GM06990 (cell line): ENCODE results near the gene DST.

Source experiments
- DNase-seq: peaks from one replicate; pipeline ENCODE4 v3.0.0-alpha.2; 2011; ENCODE audit not compliant: insufficient read length; ENCODE audit errors: extremely low read depth
- H3K27me3 ChIP-seq: replicated peaks from 2 replicates; pipeline ENCODE4 v1.6.0; 2011; ENCODE audit warnings: low read length; ENCODE audit not compliant: control insufficient read depth, insufficient read depth
- H3K36me3 ChIP-seq: 2 replicates; pipeline ENCODE4 v1.5.1; 2011; ENCODE audit warnings: low read length; ENCODE audit not compliant: control insufficient read depth, insufficient read depth
- H3K4me3 ChIP-seq: replicated peaks from 2 replicates; pipeline ENCODE4 v1.5.1; 2011; ENCODE audit warnings: low read depth, mild to moderate bottlenecking, control low read depth, low read length
- CTCF ChIP-seq: IDR thresholded peaks from 2 replicates; pipeline ENCODE4 v1.5.1; 2011; ENCODE audit warnings: low read length, control low read depth, mild to moderate bottlenecking, inconsistent platforms; ENCODE audit not compliant: insufficient read depth, poor library complexity, severe bottlenecking

Gene DST

GRCh38 chr6:56657354-56657753, 14.7 kb upstream of the DST start:
- Histone ChIP-seq H3K4me3 (no peak overlapping the region), H3K27me3 (no peaks in the 10 kb centered on the region), H3K36me3 (no peaks in the 10 kb centered on the region)
- no peak for DNase-seq
- TF ChIP-seq CTCF = no peak

GRCh38 chr6:56656466-56656865, 13.8 kb upstream of the DST start:
- Histone ChIP-seq H3K36me3 (no peaks in the 10 kb centered on the region), H3K4me3 (no peak overlapping the region), H3K27me3 (no peaks in the 10 kb centered on the region)
- TF ChIP-seq CTCF = no peak
- DNase-seq = no peak

GRCh38 chr6:56655996-56656395, 13.3 kb upstream of the DST start:
- TF ChIP-seq CTCF = no peak
- Histone ChIP-seq H3K36me3 (no peaks in the 10 kb centered on the region), H3K4me3 (no peak overlapping the region), H3K27me3 (no peaks in the 10 kb centered on the region)
- no peak for DNase-seq

- no peaks in the 10 kb centered on the region for H3K27me3 ChIP-seq
- H3K36me3 ChIP-seq = no peaks in the 10 kb centered on the region
- no peak overlapping the region for H3K4me3 ChIP-seq
- DNase-seq = no peak
- TF ChIP-seq CTCF = no peak
Observed at GRCh38 chr6:56655249-56655648, 12.6 kb upstream of the DST start.

GRCh38 chr6:56652994-56653393, 10.3 kb upstream of the DST start:
- TF ChIP-seq CTCF = no peak
- no peak for DNase-seq
- no peaks in the 10 kb centered on the region; the same call in 1 of the 2 replicates for H3K36me3 ChIP-seq
- H3K4me3 ChIP-seq = no peak overlapping the region
- H3K27me3 ChIP-seq = no peaks in the 10 kb centered on the region

GRCh38 chr6:56652231-56652630, 9.5 kb upstream of the DST start:
- no peak overlapping the region for H3K4me3 ChIP-seq
- no peak for TF ChIP-seq CTCF
- H3K36me3 ChIP-seq = no peaks in the 10 kb centered on the region; the same call in 1 of the 2 replicates
- H3K27me3 ChIP-seq = no peaks in the 10 kb centered on the region
- no peak for DNase-seq
